NOMO-1 treated with DMSO at 0.1 percent for 48 hours (cell line): Measurements from ENCODE around the gene TACR1.
"Not testable (repeated sequence)": the region's sequence is repeated elsewhere in the genome, so short reads cannot be mapped to it uniquely, and the experiment has no call there.

Source experiments
- DNase-seq: peaks from one replicate; lab custom pipeline; 2025; ENCODE audit not compliant: unreplicated experiment; lab: John Stamatoyannopoulos, UW

Gene TACR1, protein sequence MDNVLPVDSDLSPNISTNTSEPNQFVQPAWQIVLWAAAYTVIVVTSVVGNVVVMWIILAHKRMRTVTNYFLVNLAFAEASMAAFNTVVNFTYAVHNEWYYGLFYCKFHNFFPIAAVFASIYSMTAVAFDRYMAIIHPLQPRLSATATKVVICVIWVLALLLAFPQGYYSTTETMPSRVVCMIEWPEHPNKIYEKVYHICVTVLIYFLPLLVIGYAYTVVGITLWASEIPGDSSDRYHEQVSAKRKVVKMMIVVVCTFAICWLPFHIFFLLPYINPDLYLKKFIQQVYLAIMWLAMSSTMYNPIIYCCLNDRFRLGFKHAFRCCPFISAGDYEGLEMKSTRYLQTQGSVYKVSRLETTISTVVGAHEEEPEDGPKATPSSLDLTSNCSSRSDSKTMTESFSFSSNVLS

DNA sequence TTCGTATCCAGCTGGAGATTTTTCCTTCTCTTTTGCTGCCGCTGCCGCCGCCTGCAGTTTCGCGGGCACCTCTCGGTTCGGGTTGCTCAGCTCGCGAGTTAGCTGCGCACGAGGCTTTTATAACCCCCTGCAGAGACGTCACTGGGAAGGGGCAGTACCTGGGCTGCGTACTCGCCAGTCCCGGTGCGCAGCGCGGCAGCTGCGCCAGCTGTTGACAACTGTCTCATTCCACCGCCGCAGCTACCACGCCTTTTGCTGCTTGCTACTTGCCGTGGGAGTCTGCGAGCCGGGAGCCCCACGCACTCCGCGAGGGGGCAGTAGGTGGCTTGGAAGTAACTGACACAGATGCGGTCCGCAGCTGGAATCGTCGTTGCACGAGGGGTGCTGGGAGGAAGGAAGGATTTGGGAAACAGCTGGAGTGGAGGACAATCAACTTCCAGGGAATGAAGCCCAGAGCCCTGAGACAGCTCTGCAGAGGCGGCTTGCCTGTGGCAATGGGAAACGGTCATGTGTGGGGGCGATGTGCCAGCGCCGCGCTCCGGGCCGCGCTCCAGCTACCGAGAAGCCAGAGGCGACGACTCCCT lies at the start of gene TACR1:
TACR1 (minus strand) TSS at position 93 of the 584 bp plus-strand sequence. CDS start 586 bp downstream, outside the sequence.
- no peak for DNase-seq

DNA sequence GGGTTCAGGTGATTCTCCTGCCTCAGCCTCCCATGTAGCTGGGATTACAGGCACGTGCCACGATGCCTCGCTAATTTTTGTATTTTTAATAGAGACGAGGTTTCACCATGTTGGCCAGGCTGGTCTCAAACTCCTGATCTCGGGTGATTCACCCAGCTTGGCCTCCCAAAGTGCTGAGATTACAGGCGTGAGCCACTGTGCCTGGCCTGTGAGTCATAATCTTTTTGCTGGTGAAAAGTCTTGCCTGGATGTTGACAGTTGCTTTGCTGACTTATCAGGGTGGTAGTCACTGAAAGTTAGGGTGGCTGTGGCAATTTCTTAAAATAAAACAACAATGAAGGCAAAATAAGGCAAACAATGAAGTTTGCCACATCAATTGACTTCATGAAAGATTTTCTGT lies 49.3 kb upstream of the TACR1 start:
- DNase-seq = not testable (repeated sequence)

DNA sequence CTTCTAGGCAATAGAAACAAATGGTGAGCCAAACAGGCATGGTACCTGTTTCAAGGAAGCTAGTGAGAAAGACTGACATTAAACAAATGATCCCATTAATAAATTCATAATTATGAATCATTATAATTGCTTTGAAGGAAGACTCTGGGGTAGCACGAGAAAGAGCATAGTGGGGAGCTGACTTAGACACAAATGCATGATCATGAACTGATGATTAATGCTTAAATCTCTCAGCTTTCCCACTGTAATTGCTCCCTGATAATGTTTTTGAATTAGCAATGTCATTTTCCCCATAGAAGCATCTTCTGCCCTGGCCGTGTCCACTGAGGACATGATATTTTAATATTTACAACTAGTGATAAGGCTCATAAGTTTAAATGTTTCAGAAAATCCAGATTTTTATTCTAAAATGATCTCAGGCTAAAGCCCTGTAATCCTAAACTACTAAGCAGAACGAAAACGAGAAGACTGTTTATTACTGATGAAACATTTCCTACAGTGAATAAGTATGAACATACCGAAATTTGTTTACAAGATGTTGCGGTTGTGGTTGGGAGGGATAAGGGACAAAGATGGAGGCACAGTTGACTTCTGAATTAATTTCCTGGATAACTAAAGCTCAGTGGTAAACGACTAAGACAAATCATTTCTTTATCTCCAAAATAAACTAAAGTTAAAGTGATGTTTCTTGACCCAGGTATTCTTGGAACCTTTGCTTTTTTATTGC lies 47.3 kb upstream of the TACR1 start:
- DNase-seq = no peak

DNA sequence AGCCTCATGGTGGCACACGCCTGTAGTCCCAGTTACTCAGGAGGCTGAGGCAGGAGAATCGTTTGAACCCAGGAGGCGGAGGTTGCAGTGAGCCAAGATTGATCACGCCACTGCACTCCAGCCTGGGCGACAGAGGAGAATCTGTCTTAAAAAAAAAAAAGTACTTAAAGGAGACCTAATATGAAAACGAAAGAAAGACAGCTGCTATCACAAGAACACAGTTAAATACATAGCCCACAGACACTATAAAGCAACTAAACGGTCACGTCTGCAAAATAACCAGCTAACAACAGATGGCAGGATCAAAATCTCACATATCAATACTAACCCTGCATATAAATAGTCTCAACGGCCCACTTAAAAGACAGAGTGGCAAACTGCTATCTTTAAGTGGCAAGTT lies 43.9 kb upstream of the TACR1 start:
- DNase-seq = no peak

DNA sequence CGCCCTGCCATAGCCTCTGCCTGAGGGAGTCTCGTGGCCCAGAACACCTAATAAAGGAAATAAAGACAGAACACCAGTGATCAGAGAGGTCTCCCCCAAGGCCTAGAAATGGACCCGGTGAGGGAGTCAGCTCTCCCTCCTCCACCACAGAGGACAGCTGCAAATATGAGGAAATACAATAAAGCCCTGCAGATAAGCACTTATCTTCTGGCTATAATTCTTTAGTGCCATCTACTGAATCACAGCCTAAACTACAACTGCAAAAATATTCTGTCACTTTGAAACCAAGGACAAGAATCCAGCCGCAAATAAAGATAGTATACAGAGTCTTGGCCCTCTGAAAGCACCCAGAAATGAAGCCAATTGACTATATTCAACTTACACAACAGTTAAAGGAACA lies 42.4 kb upstream of the TACR1 start:
- peak; percentile 30 for DNase-seq

DNA sequence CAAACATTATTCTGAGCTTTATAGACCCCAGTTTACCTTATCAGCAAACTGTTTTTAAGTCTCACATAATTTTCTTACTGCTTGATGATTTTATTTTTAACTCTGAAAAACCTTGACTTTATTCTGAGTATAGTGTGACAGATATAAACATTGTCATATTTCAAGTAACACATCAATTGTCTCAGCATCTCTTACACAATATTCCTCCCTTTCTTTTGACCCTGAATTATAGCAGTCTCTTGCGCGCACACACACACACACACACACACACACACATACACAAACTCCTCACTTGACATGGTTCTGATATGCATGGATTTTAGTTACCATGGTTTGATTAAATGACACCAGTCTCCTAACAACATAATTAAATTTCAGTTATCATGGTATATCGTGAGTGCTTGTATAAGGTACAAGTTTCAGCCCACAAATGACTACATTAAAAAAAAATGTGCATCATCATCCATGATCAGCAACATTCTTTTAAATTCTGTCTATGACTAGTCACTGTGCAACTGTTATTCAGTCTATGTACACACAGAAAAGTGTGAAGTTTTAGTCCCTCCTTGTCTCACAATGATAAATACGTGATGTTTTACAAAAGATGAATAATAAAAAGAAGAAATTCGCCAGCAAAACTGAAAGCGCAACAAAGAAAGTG lies 39.5 kb upstream of the TACR1 start:
- DNase-seq = no peak

DNA sequence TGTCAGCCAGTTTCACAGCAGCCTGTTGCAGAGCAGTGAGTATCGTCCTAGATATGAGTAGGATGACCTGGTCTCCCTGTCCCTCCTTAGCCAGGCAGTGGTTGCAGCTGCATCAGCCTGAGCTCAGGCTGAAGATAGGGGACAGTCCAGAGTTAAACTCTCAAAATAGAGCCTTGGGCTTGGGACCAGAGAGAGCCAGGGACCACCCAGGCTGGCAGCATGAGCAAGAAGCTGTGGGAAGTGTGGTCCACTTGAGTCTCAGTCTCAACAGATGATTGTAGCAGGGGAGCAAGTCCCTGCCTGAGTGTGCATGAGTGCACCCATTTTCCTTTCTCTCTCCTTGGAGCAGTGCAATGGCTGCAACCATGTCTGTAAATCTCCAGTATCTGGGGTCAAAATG lies 38.0 kb upstream of the TACR1 start:
- DNase-seq = no peak

DNA sequence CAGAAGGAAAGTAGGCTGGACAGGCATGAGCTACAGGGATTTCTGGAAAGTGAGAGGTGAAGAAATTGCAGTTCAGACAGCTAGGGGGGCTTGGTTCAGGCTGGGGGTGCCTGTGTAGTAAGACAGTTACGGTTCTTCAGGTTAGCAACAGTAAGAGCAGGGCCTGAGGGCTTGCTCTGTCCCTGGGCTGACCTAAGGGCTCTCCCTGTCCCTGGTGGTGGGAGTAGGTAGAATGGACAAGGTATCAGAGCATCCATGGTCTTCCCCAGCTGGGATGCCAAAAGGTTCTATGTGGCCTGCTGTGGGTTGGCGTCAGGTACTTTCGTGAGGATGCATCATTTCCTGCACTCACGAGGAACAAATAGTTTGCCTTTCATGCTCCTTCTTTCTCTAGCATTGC lies 34.6 kb upstream of the TACR1 start:
- DNase-seq = no peak

DNA sequence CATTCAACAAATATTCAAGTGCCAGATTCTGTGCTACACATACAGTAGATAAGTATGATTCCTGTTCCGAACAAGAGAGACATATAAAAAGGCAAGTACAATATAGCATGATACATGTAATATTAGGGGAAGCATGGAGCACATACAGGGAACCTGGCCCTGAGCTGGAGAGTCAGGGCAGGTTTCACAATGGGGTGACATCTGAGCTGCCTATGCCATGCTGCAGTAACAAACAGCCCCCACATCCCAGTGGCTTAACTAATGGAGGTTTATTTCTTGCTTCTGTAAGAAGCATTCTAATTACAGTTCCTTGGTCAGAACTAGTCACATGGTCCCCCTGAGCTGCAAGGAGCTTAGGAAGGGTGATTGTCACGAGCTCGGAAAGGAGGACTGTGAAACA lies 27.3 kb upstream of the TACR1 start:
- no peak for DNase-seq

DNA sequence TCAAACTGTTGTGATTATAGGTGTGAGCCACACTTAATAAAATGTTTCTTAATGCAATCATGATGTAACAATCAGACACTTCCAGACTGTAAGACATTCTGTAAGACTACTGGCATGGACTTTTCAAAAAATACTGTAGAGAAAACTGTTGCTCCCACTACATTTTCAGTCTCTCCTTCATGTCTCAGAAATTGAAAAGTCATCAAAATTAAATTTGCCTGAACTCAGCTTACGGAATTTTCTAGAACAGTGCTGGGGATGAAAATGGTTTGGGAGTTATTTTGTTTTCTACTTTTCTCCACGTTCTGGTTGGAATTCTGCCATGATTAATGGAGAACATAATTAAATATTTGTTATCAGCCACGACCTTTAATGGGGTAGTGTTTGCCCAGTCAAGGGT lies 26.8 kb upstream of the TACR1 start:
- DNase-seq = no peak

DNA sequence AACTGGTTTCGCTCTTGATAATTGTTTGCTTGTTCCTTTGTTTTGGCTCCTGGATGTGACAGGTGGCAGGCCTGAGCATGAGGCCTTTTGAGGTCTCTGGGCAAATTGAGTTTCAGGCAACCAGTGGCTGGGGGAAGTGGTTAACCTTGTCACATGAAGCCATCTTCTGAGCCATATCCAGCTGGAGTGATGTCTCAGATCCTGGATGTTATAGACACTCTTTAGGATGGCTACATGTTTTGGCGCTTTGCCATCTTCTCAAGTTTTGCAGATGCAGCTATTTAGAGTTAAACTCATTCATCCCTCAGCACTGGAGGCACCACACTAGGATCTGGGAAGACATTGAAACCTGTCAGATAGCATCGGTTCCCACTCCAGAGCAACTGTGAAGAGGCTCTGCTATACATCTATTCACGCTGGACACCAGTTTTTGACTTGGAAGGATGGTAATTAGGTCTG lies 25.3 kb upstream of the TACR1 start:
- no peak for DNase-seq

DNA sequence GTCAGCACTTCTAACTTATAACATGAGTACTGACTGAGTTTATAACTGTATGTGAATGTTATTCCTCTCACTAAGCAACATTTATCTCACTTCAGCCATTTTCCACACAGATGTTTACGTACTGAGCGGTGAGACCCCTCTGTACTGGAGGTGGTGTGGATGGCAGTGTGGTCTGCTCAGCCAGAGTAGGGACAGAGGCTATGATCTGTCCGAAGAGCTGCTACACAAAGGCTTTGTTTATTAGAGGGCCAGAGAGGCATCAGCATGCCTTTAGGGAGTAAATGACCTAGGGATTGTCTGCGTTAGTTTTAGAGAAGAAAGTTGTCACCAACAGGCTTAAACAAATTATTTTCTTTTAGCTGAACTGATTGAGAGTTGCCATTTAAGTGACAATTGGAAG lies 23.2 kb upstream of the TACR1 start:
- no peak for DNase-seq

DNA sequence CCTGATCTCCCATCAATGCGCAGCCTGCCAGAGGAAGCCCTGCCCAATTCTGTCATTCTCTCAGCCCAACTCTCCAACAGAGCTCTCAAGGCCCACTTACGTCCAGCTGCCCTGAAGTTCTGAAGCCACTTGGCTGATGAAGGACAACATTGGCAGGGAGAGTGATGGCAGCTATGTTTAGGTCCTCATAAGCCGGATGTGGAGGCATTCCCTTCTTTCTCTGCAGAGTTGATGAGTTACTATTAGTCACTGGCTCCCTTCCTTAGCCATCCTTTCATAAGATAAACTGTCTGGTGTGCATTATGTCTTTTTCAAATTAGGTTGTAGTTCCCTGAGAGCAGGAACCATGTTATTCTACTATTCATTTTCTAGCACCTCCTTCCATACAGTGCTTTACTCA lies 22.5 kb upstream of the TACR1 start:
- DNase-seq = no peak

DNA sequence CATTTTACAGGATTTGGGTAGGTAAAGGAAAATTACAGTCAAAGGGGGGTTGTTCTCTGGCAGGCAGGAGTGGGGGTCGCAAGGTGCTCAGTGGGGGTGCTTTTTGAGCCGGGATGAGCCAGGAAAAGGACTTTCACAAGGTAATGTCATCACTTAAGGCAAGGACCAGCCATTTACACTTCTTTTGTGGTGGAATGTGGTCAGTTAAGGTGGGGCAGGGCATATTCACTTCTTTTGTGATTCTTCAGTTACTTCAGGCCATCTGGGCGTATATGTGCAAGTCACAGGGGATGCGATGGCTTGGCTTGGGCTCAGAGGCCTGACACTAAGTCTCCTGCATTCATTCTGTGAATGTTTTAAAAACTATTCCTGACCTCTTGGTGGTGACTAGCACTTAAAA lies 19.9 kb upstream of the TACR1 start:
- DNase-seq = not testable (repeated sequence)

DNA sequence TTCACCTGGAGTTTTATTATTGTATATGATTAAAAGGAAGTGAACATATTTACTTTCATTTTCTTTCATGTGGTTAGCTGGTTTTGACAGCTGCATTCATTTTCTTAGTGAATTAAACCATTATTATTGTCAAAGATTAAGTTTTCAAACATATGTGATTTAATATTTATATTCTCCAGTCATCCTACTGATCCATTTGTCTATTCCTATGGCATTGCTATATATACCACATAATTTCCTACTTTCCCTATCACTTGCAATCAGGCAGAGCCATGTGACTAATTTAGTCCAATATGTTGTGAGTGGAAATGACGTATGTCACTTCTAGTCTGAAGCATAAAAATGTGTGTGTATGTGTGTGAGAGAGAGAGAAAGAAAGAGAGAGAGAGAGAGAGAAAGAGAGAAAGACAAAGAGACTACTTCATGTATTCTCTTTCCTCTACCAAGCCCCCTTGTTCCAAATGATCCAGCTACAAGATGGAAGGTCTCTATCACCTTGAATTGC lies 12.0 kb upstream of the TACR1 start:
- DNase-seq = no peak

DNA sequence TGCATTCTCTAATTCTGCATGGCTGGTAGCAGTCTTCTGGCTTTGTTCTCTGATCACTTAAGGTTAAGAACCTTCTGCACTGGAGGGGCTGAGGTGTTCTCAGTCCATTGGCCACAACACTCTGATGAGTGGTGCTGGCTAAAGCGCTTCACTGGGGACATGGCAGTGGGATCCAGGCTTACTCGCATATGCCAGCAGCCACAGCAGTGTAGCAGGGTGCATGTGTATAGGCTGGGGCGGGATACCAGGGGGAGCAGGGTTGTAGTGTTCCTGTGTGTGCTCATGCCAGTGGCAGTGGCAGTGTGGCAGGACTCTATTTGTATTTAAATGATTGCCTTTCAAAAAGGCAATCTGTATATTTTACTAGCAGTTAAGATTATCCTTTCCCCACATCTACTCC lies 11.1 kb upstream of the TACR1 start:
- DNase-seq = no peak

DNA sequence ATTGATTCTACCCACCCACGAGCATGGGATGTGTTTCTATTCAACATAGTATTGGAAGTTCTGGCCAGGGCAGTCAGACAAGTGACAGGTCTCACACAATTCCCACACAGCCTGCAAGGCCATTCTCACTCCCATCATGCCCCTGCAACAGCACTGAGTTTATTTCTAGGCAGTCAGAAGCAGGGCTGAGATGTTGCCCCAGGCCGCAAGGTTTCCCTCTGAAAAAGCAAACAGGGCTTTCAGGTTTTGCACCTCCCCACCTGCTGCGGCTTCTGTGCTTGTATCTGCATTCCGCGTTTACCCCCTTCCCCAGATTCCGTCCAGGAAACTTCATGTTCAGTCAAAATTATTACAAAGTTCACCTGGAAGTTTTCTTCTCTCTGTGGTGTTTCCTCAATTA lies 9.4 kb upstream of the TACR1 start:
- DNase-seq = no peak

DNA sequence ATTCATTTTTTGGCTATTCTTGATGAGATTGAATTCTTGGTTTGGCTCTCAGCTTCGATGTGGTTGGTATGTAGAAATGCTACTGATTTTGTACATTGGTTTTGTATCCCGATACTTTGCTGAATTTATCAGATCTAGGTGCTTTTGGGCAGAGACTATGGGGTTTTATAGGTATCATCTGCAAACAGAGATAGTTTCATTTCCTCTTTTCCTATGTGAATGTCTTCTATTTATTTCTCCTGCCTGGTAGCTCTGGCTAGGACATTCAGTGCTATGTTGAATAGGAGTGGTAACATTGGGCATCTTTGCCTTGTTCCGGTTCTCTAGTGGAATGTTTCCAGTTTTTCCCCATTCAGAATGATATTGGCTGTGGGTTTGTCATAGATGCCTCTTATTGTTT lies 5.5 kb upstream of the TACR1 start:
- DNase-seq = peak; percentile 40

DNA sequence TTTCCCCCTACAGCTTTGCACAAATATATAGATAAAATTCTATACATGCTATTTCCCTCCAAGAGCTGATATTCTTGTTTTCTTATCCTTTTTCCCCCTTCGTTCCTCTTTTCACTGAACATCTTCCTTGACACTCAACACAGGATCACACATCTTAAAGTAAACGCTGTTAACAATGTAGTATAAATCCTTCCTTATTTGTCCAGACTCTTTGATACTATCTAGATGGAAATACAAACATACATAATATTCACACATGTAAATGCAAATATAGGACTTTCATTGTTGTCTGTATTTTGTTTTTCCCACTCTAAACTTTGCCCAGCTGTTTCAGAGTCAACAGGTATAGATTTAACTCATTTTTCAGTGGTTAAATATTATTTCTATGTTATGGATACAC lies 3.0 kb upstream of the TACR1 start:
- no peak for DNase-seq

DNA sequence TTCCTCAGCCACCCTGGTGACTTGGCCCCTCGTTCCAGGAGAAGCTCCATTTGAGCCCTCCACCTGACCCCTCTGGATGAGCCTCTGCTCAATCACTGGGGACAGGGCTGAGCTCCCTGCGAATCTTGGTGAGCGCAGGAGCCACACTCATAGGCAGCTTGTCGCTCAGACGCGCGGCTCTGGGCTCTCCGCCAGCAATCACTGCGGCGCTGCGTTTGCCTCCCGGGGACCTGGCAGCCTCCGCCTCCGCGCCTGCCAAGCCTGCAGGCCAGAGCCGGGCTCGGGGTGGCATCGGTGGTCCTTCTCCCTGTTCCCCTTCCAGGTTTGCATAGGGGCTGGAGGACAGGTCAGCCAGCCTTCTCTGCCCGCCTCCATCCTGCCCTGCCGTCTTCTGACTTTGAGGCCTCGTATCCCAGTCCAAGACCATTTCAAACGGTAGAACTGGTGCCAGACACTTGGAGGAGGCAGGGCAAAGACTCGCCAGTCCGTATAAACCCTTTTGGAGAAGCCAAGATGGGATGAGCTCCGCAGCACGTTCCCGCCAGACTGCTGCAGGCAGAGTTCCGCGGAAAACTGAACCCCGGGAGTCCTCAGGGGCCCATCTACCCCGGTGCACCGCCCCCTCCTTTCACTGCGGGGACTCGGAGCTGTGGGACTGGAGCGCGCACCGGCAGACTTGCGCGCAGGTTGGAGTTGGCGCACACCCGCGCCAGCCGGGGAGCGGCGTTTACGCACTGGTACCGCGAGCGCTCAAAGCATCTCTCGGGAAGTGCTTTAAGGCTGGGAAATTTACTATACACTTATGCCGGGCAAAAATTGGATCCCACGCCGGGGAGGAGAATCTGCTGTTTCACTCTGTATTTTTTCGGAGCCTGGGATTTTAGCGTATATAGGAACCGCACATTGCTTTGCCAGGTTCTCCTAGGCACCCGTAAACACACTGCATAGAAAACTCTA lies 1.1 kb upstream of the TACR1 start:
- DNase-seq = no peak
